H1 (cell line): ENCODE results near the gene USF1.

Experiments used
- BACH1 ChIP-seq: IDR thresholded peaks from 2 replicates; pipeline ENCODE4 v1.6.1; 2012; ENCODE audit warnings: low read length, improper control_type of control experiment
- CEBPB ChIP-seq: IDR thresholded peaks from 2 replicates; pipeline ENCODE4 v1.6.1; 2012; ENCODE audit warnings: low read depth, low read length
- EP300 ChIP-seq, 2 experiments: IDR thresholded peaks; 1 replicate in 1 of 2; 2 replicates in 1 of 2; pipeline ENCODE4 v1.6.1; 2011 to 2012; ENCODE audit warnings: low read depth in 2 of 2, low read length in 2 of 2, mild to moderate bottlenecking in 2 of 2, borderline replicate concordance in 1 of 2, inconsistent platforms in 1 of 2, moderate library complexity in 1 of 2
- EZH2 ChIP-seq: fragments of 200-600 bp; sonication (generic); IDR thresholded peaks from 2 replicates; pipeline ENCODE4 v1.7.1; 2012; ENCODE audit warnings: low read depth, mild to moderate bottlenecking, moderate library complexity, low read length, inconsistent platforms; ENCODE audit not compliant: severe bottlenecking
- GABPA ChIP-seq: IDR thresholded peaks from 2 replicates; pipeline ENCODE4 v1.6.1; 2011; ENCODE audit warnings: mild to moderate bottlenecking, low read length, moderate library complexity, borderline replicate concordance; ENCODE audit not compliant: insufficient read depth
- MAFK ChIP-seq: IDR thresholded peaks from 2 replicates; pipeline ENCODE4 v1.6.1; 2012; ENCODE audit warnings: low read depth, mild to moderate bottlenecking, improper control_type of control experiment, low read length
- NANOG ChIP-seq: IDR thresholded peaks from 2 replicates; pipeline ENCODE4 v1.6.1; 2011; ENCODE audit warnings: low read length, low read depth, mild to moderate bottlenecking, inconsistent platforms; ENCODE audit not compliant: insufficient read depth, poor library complexity, severe bottlenecking
- RNF2 ChIP-seq: fragments of 200-900, 300-1000 bp; sonication (generic); IDR thresholded peaks from 2 replicates; pipeline ENCODE4 v1.7.1; 2016; ENCODE audit warnings: borderline replicate concordance, low read depth, mild to moderate bottlenecking, antibody characterized with exemption, low read length; ENCODE audit not compliant: poor library complexity, severe bottlenecking; ENCODE audit errors: missing control alignments
- SP4 ChIP-seq: IDR thresholded peaks from 2 replicates; pipeline ENCODE4 v1.6.1; 2012; ENCODE audit warnings: low read length, inconsistent platforms
- SRF ChIP-seq: IDR thresholded peaks from 2 replicates; pipeline ENCODE4 v1.6.1; 2011; ENCODE audit warnings: mild to moderate bottlenecking, low read depth, low read length, moderate library complexity
- TBP ChIP-seq: IDR thresholded peaks from 2 replicates; pipeline ENCODE4 v1.6.1; 2011; ENCODE audit warnings: low read depth, low read length, improper control_type of control experiment
- TCF12 ChIP-seq: IDR thresholded peaks from 2 replicates; pipeline ENCODE4 v1.6.1; 2011; ENCODE audit warnings: low read depth, mild to moderate bottlenecking, low read length
- TF ChIP-seq, protein P1 (sequence below), 3 experiments: IDR thresholded peaks; 1 replicate in 2 of 3; 2 replicates in 1 of 3; pipeline versions ENCODE4 v1.5.1 to v1.6.1; 2011; ENCODE audit warnings: low read length in 3 of 3, mild to moderate bottlenecking in 3 of 3, inconsistent platforms in 2 of 3, low read depth in 1 of 3, moderate library complexity in 1 of 3; ENCODE audit not compliant: insufficient read depth in 1 of 3; ENCODE audit errors: control extremely low read depth in 1 of 3

DNA sequence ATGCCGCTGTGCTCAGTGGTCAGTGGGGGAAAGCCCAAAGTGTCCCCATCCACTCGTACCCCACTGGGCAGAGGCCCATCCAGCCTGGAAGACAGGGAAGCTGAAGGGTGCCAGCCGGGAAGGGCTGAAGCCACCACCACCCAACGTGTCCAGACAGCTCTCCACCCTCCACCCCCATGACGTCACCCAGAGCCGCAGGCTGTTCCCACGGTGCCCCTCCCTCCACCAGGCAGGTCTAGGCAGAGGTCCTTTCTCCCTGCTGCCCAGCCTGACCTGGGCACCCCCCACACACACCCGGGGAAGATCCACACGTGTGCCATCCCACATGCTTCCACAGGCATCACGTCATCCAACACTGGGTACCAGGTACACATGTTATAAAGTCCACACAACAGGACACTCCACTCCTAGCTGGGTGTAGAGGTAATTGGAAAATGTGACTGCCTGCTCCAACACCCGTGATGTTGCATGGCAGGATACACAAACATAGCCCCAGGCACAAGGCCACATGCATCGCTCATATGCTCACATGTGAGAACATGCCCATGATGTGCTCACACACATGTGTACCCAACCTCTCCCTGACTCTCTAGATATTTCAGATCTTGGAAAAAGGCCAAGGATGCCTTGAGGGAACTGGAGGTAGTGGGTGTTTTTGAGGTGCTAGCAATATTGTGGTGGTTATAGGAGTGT lies 29.0 kb upstream of the USF1 start:
- TF ChIP-seq, protein P1, sequence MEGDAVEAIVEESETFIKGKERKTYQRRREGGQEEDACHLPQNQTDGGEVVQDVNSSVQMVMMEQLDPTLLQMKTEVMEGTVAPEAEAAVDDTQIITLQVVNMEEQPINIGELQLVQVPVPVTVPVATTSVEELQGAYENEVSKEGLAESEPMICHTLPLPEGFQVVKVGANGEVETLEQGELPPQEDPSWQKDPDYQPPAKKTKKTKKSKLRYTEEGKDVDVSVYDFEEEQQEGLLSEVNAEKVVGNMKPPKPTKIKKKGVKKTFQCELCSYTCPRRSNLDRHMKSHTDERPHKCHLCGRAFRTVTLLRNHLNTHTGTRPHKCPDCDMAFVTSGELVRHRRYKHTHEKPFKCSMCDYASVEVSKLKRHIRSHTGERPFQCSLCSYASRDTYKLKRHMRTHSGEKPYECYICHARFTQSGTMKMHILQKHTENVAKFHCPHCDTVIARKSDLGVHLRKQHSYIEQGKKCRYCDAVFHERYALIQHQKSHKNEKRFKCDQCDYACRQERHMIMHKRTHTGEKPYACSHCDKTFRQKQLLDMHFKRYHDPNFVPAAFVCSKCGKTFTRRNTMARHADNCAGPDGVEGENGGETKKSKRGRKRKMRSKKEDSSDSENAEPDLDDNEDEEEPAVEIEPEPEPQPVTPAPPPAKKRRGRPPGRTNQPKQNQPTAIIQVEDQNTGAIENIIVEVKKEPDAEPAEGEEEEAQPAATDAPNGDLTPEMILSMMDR (IDR thresholded peaks at IDR 0.05; ENCODE audit: control extremely low read depth in 1 of 3, insufficient read depth in 1 of 3, low read depth in 1 of 3, low read length in 3 of 3) = no peak
- TF ChIP-seq RNF2 = no peak
- TF ChIP-seq TBP = no peak
- TF ChIP-seq BACH1 = no peak
- TF ChIP-seq SP4 = no peak
- TF ChIP-seq EZH2 = no peak
- TF ChIP-seq NANOG = no peak
- TF ChIP-seq GABPA = no peak
- no peak for TF ChIP-seq MAFK
- TF ChIP-seq CEBPB = no peak
- TF ChIP-seq EP300 (IDR thresholded peaks at IDR 0.05; ENCODE audit: borderline replicate concordance in 1 of 2, low read depth in 2 of 2, low read length in 2 of 2) = no peak
- no peak for TF ChIP-seq TCF12
- TF ChIP-seq SRF = no peak
